Immature natural killer cell (primary cell): ENCODE measurements around the gene BCOR. TPM values are rescaled to one million over a fixed set of nuclear protein-coding genes. Genes with fewer than 3 reads are reported as not detected.
A peak's percentile ranks its signal among the peaks of the same experiment; 100 is the strongest.

Experiments
- DNase-seq, 3 donors: peaks; one replicate each; pipeline ENCODE4 v3.0.0; 2022; ENCODE audit warnings: mixed read lengths in 1 of 3
- H3K27ac Mint-ChIP-seq, 6 donors: one replicate each; pipeline ENCODE4 v1.8.0; 2020; ENCODE audit warnings: mixed read lengths in 6 of 6, mild to moderate bottlenecking in 5 of 6, inconsistent platforms in 4 of 6, moderate library complexity in 3 of 6
- H3K27me3 Mint-ChIP-seq, 3 donors: one replicate each; pipeline ENCODE4 v1.8.0; 2020 to 2021; ENCODE audit warnings: low read depth in 3 of 3, mild to moderate bottlenecking in 3 of 3, mixed read lengths in 3 of 3, moderate library complexity in 3 of 3, inconsistent platforms in 1 of 3
- H3K36me3 Mint-ChIP-seq, 3 donors: one replicate each; pipeline ENCODE4 v1.8.0; 2020; ENCODE audit warnings: mixed read lengths in 3 of 3, inconsistent platforms in 2 of 3, mild to moderate bottlenecking in 2 of 3
- H3K4me1 Mint-ChIP-seq, 2 donors: one replicate each; pipeline ENCODE4 v1.8.0; 2020; ENCODE audit warnings: inconsistent platforms in 2 of 2, mild to moderate bottlenecking in 2 of 2, mixed read lengths in 2 of 2, moderate library complexity in 1 of 2
- H3K4me3 Mint-ChIP-seq, 5 donors: one replicate each; pipeline ENCODE4 v1.8.0; 2020; ENCODE audit warnings: mild to moderate bottlenecking in 5 of 5, mixed read lengths in 5 of 5, inconsistent platforms in 3 of 5, moderate library complexity in 3 of 5
- H3K9me3 Mint-ChIP-seq, 6 donors: one replicate each; pipeline ENCODE4 v1.8.0; 2020; ENCODE audit warnings: mild to moderate bottlenecking in 6 of 6, mixed read lengths in 6 of 6, inconsistent platforms in 4 of 6, moderate library complexity in 3 of 6
- polyA plus RNA-seq, 3 donors: library from polyadenylated mRNA; unstranded; fragments of 300-500 nt; fragmentation: Illumina TruSeq; gene quantifications; one replicate each; pipeline ENCODE4 v1.2.3, GENCODE V29; 2021

BCOR gene
- polyA plus RNA-seq, 3 donors from 2014 or later, result 3.4 to 7.2 TPM; not detected in 1

DNA sequence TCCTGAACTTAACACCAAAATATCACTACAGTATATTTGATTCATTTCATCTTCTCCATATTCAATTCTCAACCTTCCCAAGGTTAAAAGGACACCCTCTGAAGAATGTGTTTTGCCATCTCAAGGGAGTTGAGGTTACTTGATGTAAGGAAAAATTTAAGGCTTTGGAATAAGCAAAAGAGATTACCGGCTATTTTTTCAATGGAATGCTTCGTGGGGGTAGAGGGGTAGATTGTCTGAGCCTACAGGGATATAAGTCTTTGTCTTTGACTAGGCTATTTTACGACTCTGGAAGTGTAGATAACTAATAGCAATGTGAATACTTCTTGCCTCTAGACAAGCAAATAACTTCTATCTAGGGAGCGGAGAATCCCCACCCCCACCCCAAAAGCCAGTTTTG is 78.2 kb downstream of the BCOR start:
- peaks cover 2 to 16% (median 5%) of the 10 kb centered on the region in 3 donors for H3K27me3 Mint-ChIP-seq
- H3K36me3 Mint-ChIP-seq, result no peaks in the 10 kb centered on the region
- no peak overlapping the region for H3K4me3 Mint-ChIP-seq
- H3K4me1 Mint-ChIP-seq, result peaks cover 7 to 12% of the 10 kb centered on the region in 2 donors
- H3K27ac Mint-ChIP-seq, result no peak overlapping the region
- DNase-seq, result no peak
- no peaks in the 10 kb centered on the region for H3K9me3 Mint-ChIP-seq

DNA sequence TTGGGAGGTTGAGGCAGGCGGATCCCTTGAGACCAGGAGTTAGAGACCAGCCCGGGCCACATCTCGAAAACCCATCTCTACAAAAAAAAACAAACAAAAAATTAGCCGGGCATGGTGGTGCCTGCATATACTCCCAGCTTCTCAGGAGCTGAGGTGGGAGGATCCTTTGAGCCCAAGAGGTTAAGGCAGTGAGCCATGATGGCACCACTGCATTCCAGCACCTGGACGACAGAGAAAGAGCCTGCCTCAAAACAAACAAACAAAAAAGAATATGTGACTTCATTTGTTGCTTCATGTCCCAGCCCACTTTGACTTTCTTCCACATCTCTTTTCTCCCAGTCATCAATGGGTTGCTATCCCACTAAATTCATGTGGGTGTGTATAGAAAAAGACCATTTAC is 79.7 kb downstream of the BCOR start:
- Mint-ChIP-seq H3K27ac (no peak overlapping the region), H3K9me3 (no peaks in the 10 kb centered on the region), H3K36me3 (no peaks in the 10 kb centered on the region), H3K27me3 (peaks cover 6 to 24% (median 9%) of the 10 kb centered on the region in 3 donors), H3K4me3 (no peak overlapping the region), H3K4me1 (peaks cover 10 to 12% of the 10 kb centered on the region in 2 donors)
- DNase-seq, result no peak

DNA sequence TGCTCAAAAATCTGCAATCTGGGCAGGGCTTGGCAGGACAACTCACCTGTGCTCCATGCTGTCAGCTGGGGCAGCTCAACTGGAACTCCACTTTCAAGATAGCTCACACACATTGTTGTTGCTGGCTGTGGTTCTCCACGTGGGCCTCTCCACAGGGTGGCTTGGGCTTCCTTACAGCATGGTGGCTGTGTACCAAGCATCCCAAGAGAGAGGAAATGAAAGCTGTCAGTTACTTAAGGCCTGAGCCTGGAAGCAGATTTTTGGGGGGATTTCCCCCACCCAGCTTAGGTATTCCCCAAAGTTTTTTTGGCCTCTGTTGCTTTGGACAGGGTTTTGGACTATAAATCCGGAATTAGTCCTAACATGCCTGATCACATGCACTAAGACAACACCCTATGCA is 81.0 kb downstream of the BCOR start:
- H3K9me3 Mint-ChIP-seq, result no peaks in the 10 kb centered on the region
- H3K36me3 Mint-ChIP-seq, result no peaks in the 10 kb centered on the region
- H3K4me1 Mint-ChIP-seq, result peaks cover 7% of the 10 kb centered on the region in 2 donors
- no peak overlapping the region for H3K4me3 Mint-ChIP-seq
- peaks cover 9 to 32% (median 12%) of the 10 kb centered on the region in 3 donors for H3K27me3 Mint-ChIP-seq
- H3K27ac Mint-ChIP-seq, result no peak overlapping the region
- DNase-seq, result no peak

DNA sequence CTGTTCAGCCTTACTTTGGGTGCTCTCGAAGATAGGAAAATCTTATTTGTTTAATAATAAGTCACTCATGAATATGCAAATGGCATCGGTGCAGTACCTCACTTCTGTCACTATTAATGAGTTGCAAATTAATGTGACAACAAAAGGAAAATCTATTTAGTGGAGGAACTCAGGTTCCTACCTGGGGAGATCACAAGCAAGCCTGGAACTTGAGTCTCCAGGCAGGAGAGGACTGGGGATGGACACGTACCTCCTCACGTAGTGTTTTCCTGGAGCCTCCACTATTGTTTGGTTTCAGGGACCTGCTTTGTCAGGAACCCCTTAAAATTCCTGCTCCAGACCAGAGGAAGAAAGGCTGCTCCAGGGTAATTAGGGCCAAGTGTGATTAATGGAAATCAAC is 82.1 kb downstream of the BCOR start:
- Mint-ChIP-seq H3K4me3 (peak overlapping the region in 4 of 5 donors; percentile 23 to 69 (median 36)), H3K27ac (no peak overlapping the region), H3K27me3 (peaks cover 12 to 32% (median 19%) of the 10 kb centered on the region in 3 donors), H3K36me3 (no peaks in the 10 kb centered on the region), H3K9me3 (no peaks in the 10 kb centered on the region), H3K4me1 (peaks cover 5 to 9% of the 10 kb centered on the region in 2 donors)
- no peak for DNase-seq

DNA sequence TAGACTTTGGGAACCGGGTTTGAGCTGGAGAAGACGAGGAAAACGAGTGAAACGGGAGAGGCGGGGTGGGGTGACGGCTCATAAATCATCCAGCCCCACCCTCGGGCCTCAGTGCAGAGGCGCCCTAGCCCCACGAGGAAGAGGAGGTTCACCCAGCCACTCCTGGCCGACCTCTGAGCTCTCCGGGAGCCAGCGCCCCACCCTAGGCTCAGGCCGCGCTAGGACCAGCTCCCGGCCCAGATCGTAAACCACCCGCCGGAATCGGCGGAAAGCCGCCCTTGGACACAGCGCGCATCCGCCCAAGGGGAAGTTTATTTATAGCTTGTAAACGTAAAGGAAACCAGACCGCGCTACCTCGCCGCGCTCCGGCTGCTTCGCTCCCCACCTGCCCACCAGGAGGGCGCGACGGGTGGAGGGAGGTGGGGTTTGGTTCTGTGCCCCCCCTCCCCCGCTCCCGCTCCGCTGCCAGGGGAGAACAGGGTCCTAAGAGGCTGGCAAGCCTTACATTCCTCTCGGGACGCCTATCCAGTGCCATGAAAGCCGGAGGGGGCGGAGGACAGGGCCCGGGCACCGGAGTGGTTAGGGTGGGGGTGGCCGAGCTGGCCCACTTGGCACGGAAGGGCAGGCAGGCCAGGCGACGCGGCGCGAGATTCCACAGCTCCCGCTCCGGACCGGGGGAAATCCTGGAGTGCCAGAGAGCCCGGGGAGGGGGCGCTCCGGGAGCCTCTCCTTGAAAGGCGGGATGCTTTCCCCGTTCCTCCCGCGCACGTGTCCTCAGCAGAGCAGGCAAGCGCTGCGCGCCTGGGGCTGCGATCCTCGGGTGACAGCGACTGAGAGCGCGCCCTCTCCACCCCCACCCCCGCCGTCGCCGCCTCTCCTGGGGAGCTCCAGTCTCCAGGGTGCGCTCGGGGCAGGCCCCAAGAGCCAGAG is 84.2 kb downstream of the BCOR start:
- H3K36me3 Mint-ChIP-seq, result no peaks in the 10 kb centered on the region
- H3K4me1 Mint-ChIP-seq, result peaks cover 5 to 22% of the 10 kb centered on the region in 2 donors
- H3K4me3 Mint-ChIP-seq, result peak overlapping the region; percentile 72 to 84 (median 79)
- peak; percentile 41 to 43 (median 43) for DNase-seq
- no peaks in the 10 kb centered on the region for H3K9me3 Mint-ChIP-seq
- peaks cover 15 to 39% (median 27%) of the 10 kb centered on the region in 3 donors for H3K27me3 Mint-ChIP-seq
- peak overlapping the region in 3 of 6 donors; percentile 20 to 76 (median 61) for H3K27ac Mint-ChIP-seq

DNA sequence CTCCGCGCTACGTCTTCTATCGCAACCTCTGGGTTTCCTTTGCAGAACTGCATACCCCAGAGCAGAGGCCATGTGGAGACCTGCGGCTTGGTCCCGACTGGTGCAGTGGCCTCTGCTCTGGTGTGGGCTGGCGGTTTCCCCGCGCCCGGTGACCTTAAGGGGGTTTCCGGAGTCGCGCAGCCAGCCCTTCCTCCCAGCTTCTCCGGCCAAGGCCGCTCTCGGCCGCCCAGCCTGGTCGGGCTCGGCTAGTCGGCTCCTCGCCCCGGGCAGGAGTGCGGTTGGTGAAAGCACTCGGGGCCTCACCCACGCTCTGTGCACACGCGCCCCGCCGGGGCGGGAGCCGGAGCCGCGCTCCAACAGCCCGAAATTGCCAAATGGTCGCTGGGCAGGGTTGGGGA is 84.9 kb downstream of the BCOR start:
- Mint-ChIP-seq H3K27ac (peak overlapping the region in 1 of 6 donors; percentile 76), H3K9me3 (no peaks in the 10 kb centered on the region), H3K36me3 (no peaks in the 10 kb centered on the region), H3K4me3 (peak overlapping the region; percentile 69 to 80 (median 78)), H3K27me3 (peaks cover 15 to 39% (median 28%) of the 10 kb centered on the region in 3 donors), H3K4me1 (peaks cover 5 to 22% of the 10 kb centered on the region in 2 donors)
- peak; percentile 32 to 45 (median 38) for DNase-seq

DNA sequence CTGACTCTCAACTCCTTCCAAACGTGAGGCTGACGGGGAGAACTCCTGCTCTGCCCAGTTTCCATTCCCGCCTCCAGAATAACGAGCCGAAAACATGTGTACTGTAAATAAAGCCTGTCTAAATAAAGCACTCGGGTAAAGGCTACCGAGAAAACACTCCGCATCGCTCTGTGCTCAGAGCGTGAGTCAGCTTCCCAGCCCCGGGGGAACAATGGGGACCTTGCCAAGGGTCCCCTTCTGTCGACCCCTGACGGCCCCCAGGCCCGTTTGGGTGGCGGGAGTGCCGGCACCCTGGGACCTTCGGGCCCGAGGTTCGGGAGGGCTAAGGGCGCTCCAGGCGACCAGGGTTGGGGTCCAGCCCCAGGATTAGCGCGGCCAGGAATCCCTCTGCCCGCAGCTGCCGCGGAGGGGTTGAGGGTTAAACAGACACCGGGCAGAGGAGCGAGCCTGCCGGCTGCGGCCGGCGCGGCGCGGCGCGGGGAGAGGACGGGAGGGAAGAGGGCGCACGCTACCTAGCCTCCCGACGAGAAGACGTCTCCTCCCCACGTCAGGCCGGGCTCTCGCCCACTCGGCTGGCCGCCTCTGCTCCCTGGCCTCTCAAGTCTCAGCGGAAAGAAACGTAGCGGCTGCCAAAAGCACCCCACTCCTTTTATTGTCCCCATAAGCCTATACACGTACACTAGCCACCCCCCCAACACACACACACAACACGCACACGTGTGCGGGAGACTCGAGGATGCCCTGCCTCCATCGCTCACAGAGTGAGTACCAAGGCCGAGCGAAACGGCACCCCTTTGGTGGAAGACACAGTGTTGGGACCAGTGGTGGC is 85.5 kb downstream of the BCOR start:
- Mint-ChIP-seq H3K4me3 (peak overlapping the region; percentile 36 to 78 (median 61)), H3K27ac (no peak overlapping the region), H3K9me3 (peaks cover 0 to 2% (median 0%) of the 10 kb centered on the region in 6 donors), H3K36me3 (no peaks in the 10 kb centered on the region), H3K4me1 (peaks cover 5 to 22% of the 10 kb centered on the region in 2 donors), H3K27me3 (peaks cover 22 to 40% (median 34%) of the 10 kb centered on the region in 3 donors)
- no peak for DNase-seq

DNA sequence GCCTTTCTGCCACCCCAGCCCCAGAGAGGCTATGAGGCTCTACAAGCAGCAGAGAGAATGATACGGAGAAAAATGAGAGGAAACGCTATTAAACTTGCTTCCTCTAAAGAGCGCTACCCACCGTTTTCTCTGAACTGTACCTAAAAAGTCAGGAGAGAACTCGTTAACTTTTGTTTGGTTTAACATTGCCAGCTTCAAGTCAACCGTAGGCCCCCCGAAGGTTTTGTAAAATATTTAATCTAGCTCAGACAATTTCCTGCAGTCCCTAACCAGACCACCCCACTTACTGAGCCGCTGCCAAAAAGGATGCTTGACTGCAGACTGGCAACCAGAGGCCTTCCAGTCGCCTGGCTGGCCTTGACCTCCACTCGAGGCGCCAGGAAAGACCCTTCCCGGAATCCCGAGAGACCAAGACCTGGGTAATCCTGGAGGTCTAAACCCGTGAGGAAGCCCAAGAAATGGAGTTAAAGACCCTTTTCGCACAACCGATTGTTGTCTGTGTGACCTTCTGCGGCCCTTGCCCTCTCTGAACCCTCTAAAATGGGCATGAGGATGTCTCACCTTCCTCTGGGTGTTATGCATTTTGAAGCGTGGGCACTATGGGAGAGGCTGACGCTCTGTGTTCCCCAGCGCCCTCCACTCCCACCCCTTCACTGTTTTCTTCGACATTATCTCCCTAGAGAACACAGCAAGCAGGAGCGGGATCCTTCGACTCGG is 86.3 kb downstream of the BCOR start:
- Mint-ChIP-seq H3K27ac (no peak overlapping the region), H3K36me3 (no peaks in the 10 kb centered on the region), H3K9me3 (peaks cover 0 to 2% (median 0%) of the 10 kb centered on the region in 6 donors), H3K4me3 (peak overlapping the region in 4 of 5 donors; percentile 35 to 58 (median 43)), H3K27me3 (peaks cover 28 to 42% (median 41%) of the 10 kb centered on the region in 3 donors), H3K4me1 (peaks cover 5 to 25% of the 10 kb centered on the region in 2 donors)
- no peak for DNase-seq

DNA sequence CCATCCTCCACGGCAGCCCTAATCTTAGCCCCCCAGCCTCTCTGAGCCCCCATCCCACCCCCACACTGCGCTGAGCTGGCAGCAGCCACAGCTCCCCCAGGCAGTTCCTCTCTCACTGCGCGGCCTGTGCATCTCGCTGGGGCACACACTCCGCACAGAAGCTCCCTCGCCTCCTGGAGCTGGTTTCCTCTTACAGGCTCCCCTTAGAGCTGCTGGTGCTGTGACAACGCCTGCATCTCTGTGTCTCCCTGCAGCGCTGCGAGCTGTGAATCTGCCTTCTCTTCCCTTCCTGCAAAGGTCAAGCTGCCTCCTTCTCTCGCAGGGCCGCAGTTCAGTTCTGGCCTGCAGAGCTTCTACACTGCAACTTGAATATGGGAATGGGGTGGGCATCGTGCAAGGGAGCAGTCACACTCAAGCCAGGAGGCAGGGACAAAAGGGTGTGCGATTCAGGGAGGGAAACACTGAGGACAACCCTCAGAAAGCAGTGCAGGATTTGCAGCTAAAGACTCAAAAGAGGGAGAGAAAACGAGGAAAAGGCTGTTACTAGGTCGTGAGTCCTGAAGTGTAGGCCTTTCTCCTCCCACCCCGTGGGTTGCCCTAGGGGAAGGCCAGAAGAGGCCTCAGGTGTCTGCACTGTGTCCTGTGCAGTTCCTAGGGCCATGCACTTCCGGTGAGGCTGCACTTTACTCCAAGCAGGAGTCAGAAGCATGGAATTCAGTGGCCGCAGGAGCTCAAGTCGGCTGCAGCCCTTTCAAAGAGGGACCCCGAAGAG is 87.0 kb downstream of the BCOR start:
- Mint-ChIP-seq H3K9me3 (peaks cover 0 to 2% (median 0%) of the 10 kb centered on the region in 6 donors), H3K27ac (no peak overlapping the region), H3K4me1 (peaks cover 5 to 25% of the 10 kb centered on the region in 2 donors), H3K36me3 (no peaks in the 10 kb centered on the region), H3K4me3 (peak overlapping the region in 3 of 5 donors; percentile 13 to 31 (median 15)), H3K27me3 (peaks cover 28 to 42% (median 41%) of the 10 kb centered on the region in 3 donors)
- DNase-seq, result no peak

DNA sequence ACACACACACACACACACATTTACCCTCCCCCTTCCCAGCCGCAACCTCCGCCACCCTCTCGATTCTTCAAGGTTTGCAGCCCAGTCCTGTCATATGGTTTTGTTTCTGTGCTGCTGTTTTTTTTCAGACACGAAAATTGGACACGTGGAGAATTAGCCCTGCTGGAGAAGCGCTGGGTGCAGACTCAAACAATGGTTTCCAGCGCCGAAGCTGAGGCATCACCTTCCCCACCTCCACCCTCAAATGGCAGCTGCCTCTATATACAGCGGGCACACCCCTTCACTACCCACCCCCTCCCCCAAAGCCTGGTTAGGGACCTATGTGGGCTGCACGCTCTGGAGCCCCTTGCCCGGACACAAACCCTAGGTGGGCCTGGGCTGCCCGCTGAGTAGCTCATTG is 87.9 kb downstream of the BCOR start:
- Mint-ChIP-seq H3K9me3 (peaks cover 0 to 2% (median 0%) of the 10 kb centered on the region in 6 donors), H3K4me1 (peaks cover 5 to 25% of the 10 kb centered on the region in 2 donors), H3K36me3 (no peaks in the 10 kb centered on the region), H3K27ac (no peak overlapping the region), H3K4me3 (peak overlapping the region; percentile 24 to 72 (median 53)), H3K27me3 (peaks cover 29 to 41% (median 41%) of the 10 kb centered on the region in 3 donors)
- DNase-seq, result no peak

DNA sequence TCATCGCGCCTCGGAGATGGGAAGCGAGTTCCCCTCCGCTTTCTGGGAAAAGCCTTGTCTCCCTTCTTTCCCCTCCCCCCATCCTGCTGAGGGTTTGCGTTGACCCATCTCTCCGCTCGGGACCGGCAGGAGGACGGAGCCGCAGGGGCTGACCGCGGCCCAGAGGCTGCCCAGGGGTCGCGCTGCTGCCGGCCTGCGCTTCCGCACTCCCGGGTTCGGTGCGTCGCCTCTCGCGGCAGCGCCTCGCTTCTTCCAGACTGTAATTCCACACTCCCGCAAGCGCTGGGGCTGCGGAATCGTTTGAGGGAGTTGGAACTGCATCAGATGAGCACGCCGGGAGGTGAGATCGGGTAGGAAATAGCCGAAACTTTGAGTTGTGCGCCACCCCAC is 88.3 kb downstream of the BCOR start:
- DNase-seq, result no peak
- Mint-ChIP-seq H3K36me3 (no peaks in the 10 kb centered on the region), H3K4me3 (peak overlapping the region; percentile 34 to 72 (median 53)), H3K27ac (no peak overlapping the region), H3K9me3 (peaks cover 0 to 2% (median 0%) of the 10 kb centered on the region in 6 donors), H3K4me1 (peaks cover 5 to 25% of the 10 kb centered on the region in 2 donors), H3K27me3 (peaks cover 27 to 41% (median 37%) of the 10 kb centered on the region in 3 donors)

DNA sequence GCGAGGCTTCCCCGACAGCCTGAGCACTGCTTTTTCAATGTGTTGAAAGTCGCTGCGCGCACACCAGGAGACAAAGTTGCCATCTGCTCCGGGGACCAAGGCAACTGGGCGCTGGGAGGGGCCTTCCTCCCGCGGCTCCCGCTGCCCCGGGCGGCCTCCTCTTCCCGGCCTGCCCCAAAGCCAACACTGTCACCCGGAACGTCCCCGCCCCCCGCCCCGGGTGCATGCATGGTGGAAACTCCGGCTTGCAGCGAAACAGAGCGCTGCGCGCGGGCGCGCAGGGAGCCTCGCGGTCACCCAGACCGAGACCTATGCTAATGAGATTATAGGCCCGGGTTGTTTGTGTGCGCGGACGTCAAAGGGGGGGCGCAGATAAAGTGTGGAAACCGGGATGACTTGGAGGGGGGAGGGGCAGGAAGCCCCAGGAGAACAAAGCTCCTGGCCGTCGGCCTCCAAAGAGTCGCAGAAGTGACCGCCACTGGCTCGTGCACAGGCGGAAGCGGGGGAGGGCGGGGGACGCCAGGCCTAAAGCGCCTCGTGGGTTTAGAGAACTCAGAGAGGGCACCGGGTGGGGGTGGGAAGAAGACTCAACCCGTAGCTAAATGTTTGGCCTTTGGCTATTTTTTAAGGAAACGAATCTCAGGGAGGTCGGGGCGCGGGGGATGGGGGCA is 88.8 kb downstream of the BCOR start:
- Mint-ChIP-seq H3K27me3 (peaks cover 24 to 40% (median 32%) of the 10 kb centered on the region in 3 donors), H3K4me1 (peaks cover 5 to 25% of the 10 kb centered on the region in 2 donors), H3K9me3 (peaks cover 0 to 2% (median 0%) of the 10 kb centered on the region in 6 donors), H3K4me3 (peak overlapping the region; percentile 35 to 70 (median 68)), H3K27ac (no peak overlapping the region), H3K36me3 (no peaks in the 10 kb centered on the region)
- DNase-seq, result peak in 1 of 3 donors; percentile 9
